HCT116 (cell line): Measurements from ENCODE around the gene HRH2. TPM values are rescaled to one million over a fixed set of nuclear protein-coding genes. Genes with fewer than 3 reads are reported as not detected.
"Not testable (repeated sequence)": the region's sequence is repeated elsewhere in the genome, so short reads cannot be mapped to it uniquely, and the experiment has no call there.

Source experiments
- ATAC-seq: fragments of 200-7000 bp; cut with Tn5 transposase; 2 replicates; pipeline ENCODE4 v1.9.1; 2020; ENCODE audit warnings: mild to moderate bottlenecking, moderate library complexity
- BruUV-seq: library from RNA; stranded (reverse); fragments of 400-500 nt; replicated peaks from 2 replicates; lab custom pipeline; 2021; lab: Mats Ljungman, UMichigan
- CTCF ChIA-PET: fragments of 300-600 bp; sonication (Branson Sonifier 250); formaldehyde crosslinking; loops from one replicate; lab custom pipeline; 2021; ENCODE audit warnings: antibody characterized with exemption; lab: Charles Lee
- POLR2A ChIA-PET: fragments of 300-600, 350-600 bp; sonication (Branson Sonifier 250); formaldehyde crosslinking; loops from one replicate; lab custom pipeline; 2021; ENCODE audit warnings: antibody characterized with exemption; lab: Charles Lee
- RAD21 ChIA-PET, 2 experiments: fragments of 300-600 bp; sonication (Branson Sonifier 250); formaldehyde crosslinking; loops; one replicate each; lab custom pipeline; 2023; ENCODE audit warnings: low total read pairs in 2 of 2; ENCODE audit not compliant: uncharacterized antibody in 2 of 2, unreplicated experiment in 2 of 2, low non-redundant PET in 1 of 2; lab: Charles Lee
- DNase-seq: peaks from one replicate; pipeline ENCODE4 v3.0.0-alpha.2; 2010; ENCODE audit warnings: low read depth, low spot score
- H2AFZ ChIP-seq: fragments of 200-600 bp; shearing (Covaris generic), sonication (generic); 2 replicates; pipeline ENCODE4 v1.6.1; 2017; ENCODE audit warnings: low read depth, mixed run types, mixed read lengths, antibody characterized with exemption, low read length; ENCODE audit not compliant: poor library complexity, severe bottlenecking
- H3K27ac ChIP-seq: 2 replicates; pipeline ENCODE4 v1.5.1; 2012; ENCODE audit warnings: low read depth, low read length
- H3K27me3 ChIP-seq: fragments of 200-600 bp; sonication (generic); 2 replicates; pipeline ENCODE4 v1.6.1; 2016; ENCODE audit warnings: mixed run types, low read length, mixed read lengths; ENCODE audit not compliant: insufficient read depth
- H3K36me3 ChIP-seq, 2 experiments: fragments of 200-500 bp in 1 of 2; fragments of 200-600 bp in 1 of 2; sonication (Bioruptor generic) in 1 of 2; sonication (generic) in 1 of 2; 2 replicates each; pipeline versions ENCODE4 v1.5.1 to v1.6.1; 2014 to 2016; ENCODE audit warnings: low read length in 2 of 2, inconsistent platforms in 1 of 2, mixed read lengths in 1 of 2, mixed run types in 1 of 2; ENCODE audit not compliant: insufficient read depth in 2 of 2, control insufficient read depth in 1 of 2
- H3K4me1 ChIP-seq, 2 experiments: fragments of 200-600 bp in 1 of 2; sonication (generic) in 1 of 2; 2 replicates each; pipeline versions ENCODE4 v1.5.1 to v1.6.1; 2012 to 2017; ENCODE audit warnings: low read length in 2 of 2, inconsistent platforms in 1 of 2, mild to moderate bottlenecking in 1 of 2, mixed read lengths in 1 of 2, mixed run types in 1 of 2, moderate library complexity in 1 of 2; ENCODE audit not compliant: insufficient read depth in 2 of 2, control insufficient read depth in 1 of 2
- H3K4me2 ChIP-seq: fragments of 200-600 bp; sonication (generic); 2 replicates; pipeline ENCODE4 v1.6.1; 2017; ENCODE audit warnings: mixed run types, low read length, mixed read lengths
- H3K4me3 ChIP-seq, 2 experiments: fragments of 200-600 bp in 1 of 2; sonication (generic) in 1 of 2; replicated peaks in 1 of 2; 2 replicates each; pipeline ENCODE4 v1.5.1; 2011 to 2016; ENCODE audit warnings: low read length in 2 of 2, control low read depth in 1 of 2, low read depth in 1 of 2, mild to moderate bottlenecking in 1 of 2, mixed read lengths in 1 of 2, mixed run types in 1 of 2
- H3K79me2 ChIP-seq: fragments of 200-600 bp; sonication (generic); 2 replicates; pipeline ENCODE4 v1.6.1; 2017; ENCODE audit warnings: mild to moderate bottlenecking, mixed run types, low read length, moderate library complexity, mixed read lengths; ENCODE audit not compliant: insufficient read depth
- H3K9ac ChIP-seq: fragments of 200-600 bp; sonication (generic); 2 replicates; pipeline ENCODE4 v1.6.1; 2016; ENCODE audit warnings: low read length, mixed read lengths
- H3K9me2 ChIP-seq: fragments of 200-600 bp; sonication (generic), shearing (Covaris generic); 2 replicates; pipeline ENCODE4 v1.6.1; 2017; ENCODE audit warnings: mixed run types, mild to moderate bottlenecking, moderate library complexity; ENCODE audit not compliant: insufficient read depth
- H3K9me3 ChIP-seq, 2 experiments: fragments of 200-500 bp in 1 of 2; fragments of 200-600 bp in 1 of 2; sonication (Bioruptor generic) in 1 of 2; sonication (generic) in 1 of 2; 2 replicates each; pipeline ENCODE4 v1.6.1; 2014 to 2017; ENCODE audit warnings: low read length in 2 of 2, mixed read lengths in 2 of 2, inconsistent platforms in 1 of 2, low read depth in 1 of 2, mild to moderate bottlenecking in 1 of 2, mixed run types in 1 of 2, moderate library complexity in 1 of 2; ENCODE audit not compliant: control insufficient read depth in 1 of 2, insufficient read depth in 1 of 2
- H4K20me1 ChIP-seq: fragments of 200-600 bp; sonication (generic), shearing (Covaris generic); 2 replicates; pipeline ENCODE4 v1.6.1; 2017; ENCODE audit warnings: mixed run types, mild to moderate bottlenecking, moderate library complexity; ENCODE audit not compliant: insufficient read depth
- ELF1 ChIP-seq: IDR thresholded peaks from 2 replicates; pipeline ENCODE4 v1.6.1; 2012; ENCODE audit warnings: low read depth, borderline replicate concordance
- EZH2 ChIP-seq: fragments of 200-600 bp; sonication (generic); IDR thresholded peaks from 2 replicates; pipeline ENCODE4 v1.6.1; 2017; ENCODE audit warnings: antibody characterized with exemption, mixed run types
- JUND ChIP-seq: IDR thresholded peaks from 2 replicates; pipeline ENCODE4 v1.6.1; 2012
- MAX ChIP-seq: IDR thresholded peaks from 2 replicates; pipeline ENCODE4 v1.6.1; 2012
- POLR2A ChIP-seq: IDR thresholded peaks from 2 replicates; pipeline ENCODE4 v1.7.0; 2011; ENCODE audit warnings: borderline replicate concordance; ENCODE audit not compliant: insufficient read depth, insufficient read length; ENCODE audit errors: extremely low read depth
- RAD21 ChIP-seq: IDR thresholded peaks from 2 replicates; pipeline ENCODE4 v1.6.1; 2012; ENCODE audit warnings: low read depth, mild to moderate bottlenecking
- SIN3A ChIP-seq: IDR thresholded peaks from 2 replicates; pipeline ENCODE4 v1.6.1; 2012; ENCODE audit warnings: low read depth
- SRF ChIP-seq: IDR thresholded peaks from 2 replicates; pipeline ENCODE4 v1.6.1; 2012; ENCODE audit warnings: low read depth
- TCF7L2 ChIP-seq: IDR thresholded peaks from 2 replicates; pipeline ENCODE4 v1.7.0; 2011; ENCODE audit warnings: borderline replicate concordance, inconsistent platforms; ENCODE audit not compliant: insufficient read depth, insufficient read length; ENCODE audit errors: extremely low read depth
- ZNF274 ChIP-seq: fragments of 200-500 bp; sonication (Bioruptor generic); IDR thresholded peaks from 2 replicates; pipeline ENCODE4 v1.6.1; 2014; ENCODE audit warnings: mild to moderate bottlenecking, low read depth, low read length, inconsistent platforms
- intact Hi-C: fragments of 100-400 bp; cut with micrococcal nuclease; formaldehyde crosslinking; loops from 2 replicates; pipeline ENCODE4 v1.10.0; 2022
- total RNA-seq: library from RNA; stranded (reverse); gene quantifications from one replicate; pipeline ENCODE4 v1.2.1, GENCODE V29; 2021; ENCODE audit not compliant: unreplicated experiment
- TF ChIP-seq, protein P1 (sequence below), 3 experiments: fragments of 200-600 bp in 1 of 3; sonication (generic) in 1 of 3; IDR thresholded peaks in 2 of 3; conservative IDR thresholded peaks in 1 of 3; 2 replicates each; pipeline ENCODE4 v1.5.1; 2012 to 2017; ENCODE audit warnings: low read depth in 2 of 3, low read length in 2 of 3, antibody characterized with exemption in 1 of 3, borderline replicate concordance in 1 of 3, control low read depth in 1 of 3, mild to moderate bottlenecking in 1 of 3, mixed read lengths in 1 of 3, mixed run types in 1 of 3, moderate library complexity in 1 of 3; ENCODE audit not compliant: insufficient read depth in 1 of 3

The HRH2 gene
- total RNA-seq, 1 experiment from 2014 or later = 0.12 TPM

GRCh38 chr5:175718401-175719108, 60.7 kb downstream of the HRH2 start:
- peak; percentile 52; the same call in 1 of the 2 replicates for ATAC-seq
- H3K36me3 ChIP-seq = no peaks in the 10 kb centered on the region

GRCh38 chr5:175719109-175719432, 61.2 kb downstream of the HRH2 start:
- POLR2A ChIA-PET, H3K4me1 ChIP-seq, H3K9ac ChIP-seq, intact Hi-C loops, H3K79me2 ChIP-seq, ATAC-seq, DNase-seq, H4K20me1 ChIP-seq, H3K4me3 ChIP-seq, BruUV-seq, H3K27ac ChIP-seq, H3K36me3 ChIP-seq, H3K9me2 ChIP-seq, H2AFZ ChIP-seq, H3K4me2 ChIP-seq, H3K27me3 ChIP-seq: not testable (repeated sequence)
- CTCF ChIA-PET = interaction anchor here (0.9 to 3.4 kb wide), 9 partner anchors 8 to 729 kb away, joined by 3 to 45 read pairs (median 4); partner anchors contain the start of gene FAF2
- RAD21 ChIA-PET = interaction anchor here in 1 of 2 experiments (1.1 to 1.5 kb wide), 2 partner anchors 11 to 185 kb away, joined by 3 to 5 read pairs; no protein-coding TSS in a partner anchor
- peaks cover 0 to 10% of the 10 kb centered on the region in 2 experiments; a peak in 2 of 4 replicates for H3K9me3 ChIP-seq

More at GRCh38 chr5:175718401-175719108, 60.7 kb downstream of the HRH2 start:
- ChIA-PET POLR2A (no interaction called here), CTCF (interaction anchor here (0.9 to 3.4 kb wide), 9 partner anchors 9 to 730 kb away, joined by 3 to 45 read pairs (median 4); partner anchors contain the start of gene FAF2), RAD21 (interaction anchor here in 1 of 2 experiments (1.1 to 1.5 kb wide), 2 partner anchors 12 to 185 kb away, joined by 3 to 5 read pairs; no protein-coding TSS in a partner anchor)
- Histone ChIP-seq H2AFZ (peak overlapping the region; percentile 33), H4K20me1 (no peaks in the 10 kb centered on the region), H3K4me3 (no peak overlapping the region), H3K9ac (no peak overlapping the region), H3K79me2 (no peaks in the 10 kb centered on the region), H3K27me3 (no peaks in the 10 kb centered on the region), H3K4me1 (no peaks in the 10 kb centered on the region), H3K9me3 (peaks cover 0 to 10% of the 10 kb centered on the region in 2 experiments; a peak in 2 of 4 replicates), H3K27ac (no peak overlapping the region), H3K4me2 (no peak overlapping the region), H3K9me2 (no peaks in the 10 kb centered on the region)
- intact Hi-C loops = loop anchor here (1.0 kb wide), 1 partner anchor 184 kb away; no protein-coding TSS in a partner anchor
- TF ChIP-seq JUND = no peak
- peak; percentile 78 for TF ChIP-seq RAD21
- TF ChIP-seq, protein P1, sequence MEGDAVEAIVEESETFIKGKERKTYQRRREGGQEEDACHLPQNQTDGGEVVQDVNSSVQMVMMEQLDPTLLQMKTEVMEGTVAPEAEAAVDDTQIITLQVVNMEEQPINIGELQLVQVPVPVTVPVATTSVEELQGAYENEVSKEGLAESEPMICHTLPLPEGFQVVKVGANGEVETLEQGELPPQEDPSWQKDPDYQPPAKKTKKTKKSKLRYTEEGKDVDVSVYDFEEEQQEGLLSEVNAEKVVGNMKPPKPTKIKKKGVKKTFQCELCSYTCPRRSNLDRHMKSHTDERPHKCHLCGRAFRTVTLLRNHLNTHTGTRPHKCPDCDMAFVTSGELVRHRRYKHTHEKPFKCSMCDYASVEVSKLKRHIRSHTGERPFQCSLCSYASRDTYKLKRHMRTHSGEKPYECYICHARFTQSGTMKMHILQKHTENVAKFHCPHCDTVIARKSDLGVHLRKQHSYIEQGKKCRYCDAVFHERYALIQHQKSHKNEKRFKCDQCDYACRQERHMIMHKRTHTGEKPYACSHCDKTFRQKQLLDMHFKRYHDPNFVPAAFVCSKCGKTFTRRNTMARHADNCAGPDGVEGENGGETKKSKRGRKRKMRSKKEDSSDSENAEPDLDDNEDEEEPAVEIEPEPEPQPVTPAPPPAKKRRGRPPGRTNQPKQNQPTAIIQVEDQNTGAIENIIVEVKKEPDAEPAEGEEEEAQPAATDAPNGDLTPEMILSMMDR (IDR thresholded peaks at IDR 0.05 in 2 of 3, conservative IDR thresholded peaks at IDR 0.05 in 1 of 3; ENCODE audit: borderline replicate concordance in 1 of 3, insufficient read depth in 1 of 3, low read depth in 2 of 3, low read length in 2 of 3) = peak; percentile 79 to 88 (median 86)
- TF ChIP-seq MAX = no peak
- no peak for TF ChIP-seq SRF
- TF ChIP-seq POLR2A = no peak
- TF ChIP-seq TCF7L2 = peak; percentile 25
- no peak for TF ChIP-seq ELF1
- TF ChIP-seq EZH2 = no peak
- no peak for TF ChIP-seq ZNF274
- TF ChIP-seq SIN3A = no peak
- no TSS peak for BruUV-seq
- peak; percentile 16 for DNase-seq
